GM19238 (cell line): ENCODE results near the gene ERVH48-1.
A peak's percentile ranks its signal among the peaks of the same experiment; 100 is the strongest.
"Not testable (repeated sequence)": the region's sequence is repeated elsewhere in the genome, so short reads cannot be mapped to it uniquely, and the experiment has no call there.

Experiments used
- DNase-seq: peaks from one replicate; pipeline ENCODE4 v3.0.0; 2011; ENCODE audit warnings: low spot score; ENCODE audit not compliant: insufficient read length

Gene ERVH48-1

DNA sequence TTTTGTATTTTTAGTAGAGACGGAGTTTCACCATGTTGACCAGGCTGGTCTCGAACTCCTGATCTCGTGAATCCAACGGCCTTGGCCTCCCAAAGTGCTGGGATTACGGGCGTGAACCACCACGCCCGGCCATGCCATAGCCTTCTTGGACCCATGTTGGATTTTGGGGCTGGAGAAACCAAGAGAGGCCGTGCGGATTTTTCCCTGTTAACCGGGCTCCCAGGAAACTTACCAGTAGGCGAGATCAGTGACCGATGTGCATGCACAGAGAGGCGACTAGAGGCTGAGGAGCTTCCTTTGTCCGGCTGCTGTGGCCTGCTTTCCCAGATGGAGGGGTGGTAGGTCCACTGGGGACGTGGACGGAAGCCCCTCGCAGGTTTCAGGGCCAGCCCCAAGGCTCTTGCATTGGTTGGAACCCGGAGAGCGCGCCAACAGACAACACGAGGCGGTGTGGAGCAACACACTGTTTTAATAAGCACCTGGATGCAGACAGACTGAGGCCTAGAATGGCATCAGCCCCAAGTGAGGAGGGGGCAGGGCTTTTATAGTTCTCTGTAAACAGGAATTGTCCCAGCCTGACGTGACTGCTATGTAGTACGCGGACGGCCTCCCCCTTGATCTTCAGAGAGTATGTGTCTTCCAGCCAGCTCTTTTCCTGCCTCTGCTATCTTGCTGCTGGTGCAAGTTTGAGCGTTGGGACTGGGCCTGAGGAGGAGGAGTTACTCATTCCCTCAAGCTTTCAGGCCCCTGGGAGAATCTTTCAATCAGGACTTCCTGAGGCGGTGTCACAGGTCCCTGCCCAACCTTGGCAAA is at the start of gene ERVH48-1:
Gene ERVH48-1, minus strand, starts transcription at position 517 of the 813 bp plus-strand sequence. CDS start 6,624 bp downstream, outside the sequence.
- DNase-seq = no peak

DNA sequence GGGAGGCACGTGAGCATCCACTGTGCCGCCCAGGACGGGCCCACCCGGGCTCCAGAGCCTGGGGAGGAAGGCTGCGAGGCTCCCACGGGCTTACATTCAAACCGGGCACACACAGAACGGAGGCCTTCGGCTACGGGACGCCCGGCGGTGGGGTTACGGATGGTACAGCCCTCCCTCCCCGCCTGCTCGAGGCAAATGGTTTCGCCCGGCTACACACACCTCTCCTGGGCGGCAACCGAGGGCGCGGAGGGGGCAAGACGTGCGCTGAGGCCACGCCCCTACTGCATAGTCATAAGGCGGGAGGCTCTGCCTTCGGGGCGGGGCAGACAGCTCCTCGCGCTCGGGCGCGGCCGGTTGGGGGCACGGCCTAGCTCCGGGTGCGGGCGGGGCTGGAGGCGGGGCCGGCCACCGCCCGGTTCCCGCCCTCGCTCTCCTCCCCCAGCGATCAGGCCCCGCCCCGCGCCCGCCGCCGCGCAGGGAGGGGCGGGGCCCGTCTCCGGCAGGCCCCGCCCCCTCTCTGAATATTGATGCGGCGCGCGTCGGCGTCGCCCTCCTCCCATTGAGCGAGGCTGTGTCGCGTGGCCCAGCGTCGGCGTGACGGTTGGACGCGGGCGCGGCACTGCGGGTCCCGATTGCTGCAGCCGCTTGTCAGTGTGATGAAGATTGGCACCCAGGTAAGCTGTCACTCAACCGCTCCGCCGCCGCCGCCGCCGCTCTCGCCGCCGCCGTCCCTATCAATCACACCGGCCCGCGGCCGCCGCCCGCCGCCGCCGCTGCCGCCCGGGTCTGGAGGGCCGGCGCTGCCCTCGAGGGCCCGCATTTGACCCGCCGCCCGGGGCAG is 48.8 kb upstream of the ERVH48-1 start, which contains the start of gene PKNOX1:
Gene PKNOX1, plus strand, starts transcription at position 572 of the 841 bp plus-strand sequence. CDS start 29,820 bp downstream, outside the sequence.
- peak; percentile 97 for DNase-seq

DNA sequence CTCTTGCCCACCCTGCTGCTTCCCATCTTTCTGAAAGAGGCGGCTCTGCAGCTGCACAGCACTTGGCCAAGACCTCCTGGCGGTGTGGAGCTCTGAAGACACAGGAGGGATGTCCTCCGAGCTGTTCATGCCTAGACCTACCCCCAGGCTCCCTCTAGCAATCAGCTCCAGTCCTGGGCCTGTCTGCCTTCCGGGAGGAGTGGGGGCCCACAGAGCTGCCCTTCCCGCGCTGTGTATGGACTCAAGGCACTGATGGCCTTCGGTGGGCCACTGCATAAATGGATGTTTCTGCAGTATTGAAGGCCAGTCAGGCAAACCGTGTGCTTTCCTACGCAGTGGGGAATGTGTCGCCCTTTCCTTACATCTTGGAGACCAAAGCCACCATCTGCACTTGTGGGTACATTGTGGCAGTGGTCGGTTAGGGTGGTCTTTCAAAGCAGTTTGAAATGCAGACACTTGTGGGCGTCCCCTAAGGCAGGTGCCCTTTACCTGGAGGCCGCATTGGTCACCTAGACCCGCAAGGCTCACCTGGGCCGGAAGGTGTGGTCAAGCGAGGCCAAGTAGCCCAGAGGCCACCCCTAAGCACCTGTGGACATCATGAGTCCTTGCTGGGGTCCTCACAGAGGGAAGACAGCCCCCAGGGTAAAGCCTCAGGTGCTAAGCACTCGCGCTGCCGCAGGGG is 48.0 kb upstream of the ERVH48-1 start:
- no peak for DNase-seq

DNA sequence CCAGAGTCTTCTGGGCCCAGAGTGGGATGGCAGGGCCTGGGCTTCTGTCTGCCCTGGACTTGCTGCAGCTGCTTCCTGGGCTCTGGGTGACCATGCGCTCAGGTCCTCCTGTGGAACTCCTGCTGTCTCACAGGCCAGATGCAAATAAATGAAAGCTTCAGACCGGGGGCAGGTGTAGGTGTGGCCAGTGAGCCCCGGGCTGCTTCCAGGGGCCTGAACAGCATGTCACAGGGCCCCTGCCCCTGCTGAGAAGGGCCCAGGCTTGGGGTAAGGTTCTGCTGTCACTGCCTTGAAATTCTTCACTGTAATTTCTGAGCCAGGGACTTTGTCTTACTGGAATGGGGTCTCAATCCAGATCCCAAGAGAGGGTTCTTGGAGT is 46.5 kb upstream of the ERVH48-1 start:
- DNase-seq = no peak

DNA sequence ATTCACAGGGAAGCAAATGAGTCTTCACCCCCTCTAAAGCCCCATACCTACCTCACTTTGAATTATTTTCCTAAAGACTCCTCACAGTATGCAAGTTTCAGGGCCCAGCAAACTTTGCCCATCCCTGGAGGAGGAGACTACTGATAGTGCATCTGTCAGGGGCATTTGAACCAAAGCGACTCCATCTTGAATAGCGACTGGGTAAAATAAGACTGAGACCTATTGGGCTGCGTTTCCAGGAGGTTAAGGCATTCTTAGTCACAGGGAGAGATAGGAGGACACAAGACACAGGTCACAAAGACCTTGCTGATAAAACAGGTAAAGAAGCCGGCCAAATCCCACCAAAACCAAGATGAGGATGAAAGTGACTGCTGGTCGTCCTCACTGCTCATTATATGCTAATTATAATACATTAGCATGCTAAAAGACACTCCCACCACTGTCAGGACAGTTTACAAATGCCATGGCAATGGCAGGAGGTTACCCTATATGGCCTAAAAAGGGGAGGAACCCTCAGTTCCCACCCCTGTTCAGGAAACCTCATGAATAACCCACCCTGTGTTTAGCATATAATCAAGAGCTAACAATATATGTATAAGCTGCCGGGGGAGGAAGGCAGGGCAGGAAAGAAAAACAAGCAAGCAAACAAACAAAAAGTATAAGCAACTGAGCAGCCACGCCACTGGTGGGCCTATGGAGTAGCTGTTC is 45.7 kb upstream of the ERVH48-1 start:
- DNase-seq = no peak

DNA sequence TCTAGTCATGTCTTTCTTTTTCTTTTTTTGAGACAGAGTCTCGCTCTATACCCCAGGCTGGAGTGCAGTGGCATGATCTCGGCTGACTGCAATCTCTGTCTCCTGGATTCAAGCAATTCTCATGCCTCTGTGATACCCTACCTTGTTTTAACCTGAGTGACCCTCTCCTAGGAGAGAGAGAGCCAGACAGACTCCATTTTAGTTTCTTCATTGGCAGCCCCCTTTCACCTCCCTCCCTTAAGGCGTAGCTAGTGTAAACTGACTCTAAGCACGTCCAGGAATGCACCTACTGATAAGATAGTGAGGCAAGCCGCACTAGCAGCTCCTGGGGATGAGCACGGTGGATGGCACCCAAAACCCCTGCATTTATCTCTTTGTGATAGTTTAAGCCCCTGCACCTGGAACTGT is 43.8 kb upstream of the ERVH48-1 start:
- DNase-seq = no peak

DNA sequence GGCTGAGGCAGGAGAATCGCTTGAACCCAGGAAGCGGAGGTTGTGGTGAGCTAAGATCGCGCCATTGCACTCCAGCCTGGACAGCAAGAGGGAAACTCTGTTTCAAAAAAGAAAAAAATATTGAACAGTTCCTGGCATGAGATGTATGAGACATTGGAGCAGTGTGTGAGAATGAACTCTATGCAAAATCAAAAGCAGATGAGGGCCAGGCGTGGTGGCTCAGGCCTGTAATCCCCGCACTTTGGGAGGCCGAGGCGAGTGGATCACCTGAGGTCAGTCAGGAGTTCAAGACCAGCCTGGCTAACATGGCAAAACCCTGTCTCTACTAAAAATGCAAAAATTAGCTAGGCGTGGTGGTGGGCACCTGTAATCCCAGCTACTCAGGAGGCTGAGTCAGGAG is 42.2 kb upstream of the ERVH48-1 start:
- not testable (repeated sequence) for DNase-seq

DNA sequence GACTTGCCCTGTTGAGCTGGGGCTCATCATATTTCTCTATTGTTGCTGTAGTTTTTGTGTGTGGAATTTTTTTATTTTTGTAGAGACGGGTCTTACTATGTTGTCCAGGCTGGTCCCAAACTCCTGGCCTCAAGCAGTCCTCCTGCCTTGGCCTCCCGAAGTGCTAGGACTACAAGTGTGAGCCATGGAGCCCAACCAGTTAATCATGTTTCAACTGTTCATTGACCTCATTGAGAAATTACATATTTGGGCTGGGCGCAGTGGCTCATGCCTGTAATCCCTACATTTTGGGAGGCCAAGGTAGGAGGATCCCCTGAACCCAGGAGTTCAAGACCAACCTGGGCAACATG is 39.8 kb upstream of the ERVH48-1 start:
- DNase-seq = no peak

DNA sequence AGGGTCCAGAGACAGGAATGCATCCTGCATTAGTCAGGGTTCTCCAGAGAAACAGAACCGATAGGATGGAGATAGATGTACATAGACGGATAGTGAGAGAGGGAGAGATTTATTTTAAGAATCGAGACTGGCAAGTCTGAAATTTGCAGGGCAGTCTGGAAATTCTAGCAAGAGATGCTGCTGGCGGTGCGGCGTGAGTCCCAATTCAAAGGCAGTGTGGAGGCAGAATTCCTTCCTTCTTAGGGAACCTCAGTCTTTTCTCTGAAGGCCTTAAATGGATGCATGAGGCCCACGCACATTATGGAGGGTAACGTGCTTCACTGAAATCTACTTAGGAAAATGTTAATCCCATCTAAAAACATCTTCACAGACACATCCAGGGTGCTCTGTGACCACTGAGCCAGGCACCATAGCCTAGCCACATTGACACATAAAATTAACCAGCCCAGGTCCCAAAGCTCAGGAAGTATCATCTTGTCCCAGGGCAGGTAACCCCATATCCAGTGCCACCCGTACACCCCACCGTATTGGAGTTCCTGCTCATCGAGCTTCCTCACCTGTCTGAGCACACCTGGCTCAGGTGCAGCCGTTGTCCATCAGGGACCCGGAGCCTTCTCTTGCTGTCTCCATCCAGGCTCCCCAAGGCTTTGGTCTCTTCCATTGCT is 39.2 kb upstream of the ERVH48-1 start:
- no peak for DNase-seq

DNA sequence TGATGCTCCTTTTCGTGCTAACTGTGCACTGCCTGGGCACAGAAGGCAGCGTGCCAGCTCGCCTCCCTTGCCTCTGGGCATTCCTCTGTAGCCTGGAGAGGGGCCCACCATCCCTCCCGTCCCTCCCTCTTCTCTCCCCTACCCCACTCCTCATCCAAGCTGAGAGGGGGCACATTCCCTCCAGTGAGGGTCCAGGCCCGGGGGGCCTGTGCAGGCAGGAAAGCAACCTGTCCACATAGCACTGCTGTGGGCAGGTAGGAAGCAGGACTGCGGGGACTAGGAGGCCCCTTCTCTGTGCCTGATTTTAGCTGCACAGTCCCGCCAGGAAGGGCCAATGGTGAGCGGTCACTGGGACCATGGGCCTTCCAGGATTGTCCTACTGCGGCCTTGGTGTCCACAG is 38.7 kb upstream of the ERVH48-1 start:
- no peak for DNase-seq

DNA sequence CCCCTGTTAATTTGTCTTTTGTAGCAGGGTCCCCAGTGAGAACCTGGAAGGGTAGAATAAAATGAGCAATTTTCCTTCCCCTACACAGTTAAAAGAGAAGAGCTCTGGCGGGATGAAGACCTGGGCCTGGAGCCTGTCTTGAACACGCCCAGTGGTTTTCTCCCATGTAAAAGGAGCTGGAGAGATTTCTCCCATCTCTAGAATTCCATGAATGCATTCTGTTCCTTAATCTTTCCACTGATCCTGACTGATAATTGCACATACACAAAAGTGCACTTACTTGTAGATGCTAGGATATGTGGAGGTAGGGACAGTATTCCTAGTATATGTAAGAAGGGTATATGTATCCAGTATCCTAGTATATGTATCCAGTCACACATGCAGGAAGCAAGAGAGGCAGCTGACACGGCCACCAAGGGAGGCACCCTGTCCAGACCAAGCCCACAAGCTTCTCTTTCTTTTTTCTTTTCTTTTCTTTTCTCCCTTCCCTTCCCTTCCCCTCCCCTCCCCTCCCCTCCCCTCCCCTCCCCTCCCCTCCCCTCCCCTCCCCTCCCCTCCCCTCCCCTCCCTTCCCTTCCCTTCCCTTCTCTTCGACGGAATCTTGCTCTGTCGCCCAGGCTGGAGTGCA is 37.1 kb upstream of the ERVH48-1 start:
- no peak for DNase-seq

DNA sequence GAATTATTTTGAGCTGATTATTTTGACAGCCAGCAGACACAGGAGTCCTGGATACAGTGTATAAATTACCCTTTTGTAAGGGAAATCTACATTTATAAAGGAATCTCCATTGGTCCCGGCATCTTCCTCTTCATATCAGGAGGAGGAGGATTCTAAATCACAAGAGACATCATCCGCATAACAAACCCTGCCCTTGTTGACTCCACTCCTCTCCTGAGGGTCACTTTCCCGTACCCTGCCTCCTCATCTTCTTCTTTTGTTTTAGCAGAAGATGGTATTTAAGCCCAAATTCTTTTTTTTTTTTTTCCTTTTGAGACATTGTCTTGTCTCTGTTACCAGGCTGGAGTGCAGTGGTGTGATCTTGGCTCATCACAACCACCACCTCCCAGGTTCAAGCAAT is 34.3 kb upstream of the ERVH48-1 start:
- no peak for DNase-seq

DNA sequence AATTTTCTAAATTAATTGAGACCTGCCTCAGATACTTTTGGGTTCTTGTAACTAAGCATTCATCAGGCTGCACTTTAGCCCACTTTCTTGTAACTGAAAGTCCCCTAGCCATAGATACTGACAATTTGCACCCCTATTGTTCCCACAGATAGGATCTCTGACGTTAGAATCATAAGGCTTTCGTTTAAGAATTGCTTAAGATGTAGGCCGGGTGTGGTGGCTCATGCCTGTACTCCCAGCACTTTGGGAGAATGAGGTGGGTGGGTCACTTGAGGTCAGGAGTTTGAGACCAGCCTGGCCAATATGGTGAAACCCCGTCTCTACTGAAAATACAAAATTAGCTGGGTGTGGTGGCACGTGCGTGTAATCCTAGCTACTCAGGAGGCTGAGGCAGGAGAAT is 32.7 kb upstream of the ERVH48-1 start:
- DNase-seq = not testable (repeated sequence)

DNA sequence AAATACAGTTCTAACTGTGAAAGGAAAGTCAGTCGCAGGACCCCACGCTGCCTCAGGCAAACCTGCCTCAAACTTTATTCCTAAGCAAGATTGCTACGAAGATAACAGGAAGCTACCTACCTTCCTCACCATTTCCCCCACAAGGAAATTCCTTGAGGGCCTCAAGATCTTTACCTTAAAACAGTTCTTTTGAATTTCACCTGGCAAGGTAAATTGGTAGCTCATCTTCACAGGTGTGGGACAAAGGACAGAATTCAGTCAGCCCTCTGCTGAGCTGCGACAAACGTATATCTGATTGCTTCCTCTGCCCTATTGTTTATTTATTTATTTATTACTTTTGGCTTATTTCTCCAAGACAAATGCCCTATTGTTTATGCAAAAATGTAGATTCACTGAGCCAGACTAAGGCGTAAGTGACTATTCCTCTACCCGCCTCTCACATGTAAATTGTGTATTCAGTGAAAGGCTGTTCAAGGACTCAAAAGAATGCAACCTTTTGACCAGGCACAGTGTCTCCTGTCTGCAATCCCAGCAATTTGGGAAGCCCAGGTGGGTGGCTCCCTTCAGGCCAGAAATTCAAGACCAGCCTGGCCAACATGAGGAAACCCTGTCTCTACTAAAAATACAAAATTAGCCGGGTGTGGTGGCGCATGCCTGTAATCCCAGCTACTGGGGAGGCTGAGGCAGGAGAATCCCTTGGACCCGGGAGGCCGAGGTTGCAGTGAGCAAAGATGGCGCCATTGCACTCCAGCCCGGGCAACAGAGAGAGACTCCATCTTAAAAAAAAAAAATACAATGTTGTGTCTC is 31.6 kb upstream of the ERVH48-1 start:
- DNase-seq = no peak

DNA sequence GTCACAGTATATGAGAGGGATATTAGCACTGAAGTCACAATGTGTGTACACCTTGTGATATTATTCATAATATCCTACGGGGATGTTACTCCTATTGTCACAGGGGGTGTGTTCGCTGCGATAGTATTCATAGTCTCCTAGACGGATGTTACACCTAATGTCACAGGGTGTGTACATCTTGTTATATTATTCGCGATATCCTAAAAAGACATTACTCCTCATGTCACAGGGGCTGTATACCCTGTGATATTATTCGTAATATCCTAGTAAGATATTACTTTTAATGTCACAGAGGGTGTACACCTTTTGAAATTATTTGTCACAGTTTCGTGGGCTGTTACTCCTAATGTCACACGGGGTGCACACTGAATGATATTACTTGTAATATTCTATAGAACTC is 25.8 kb upstream of the ERVH48-1 start:
- DNase-seq = not testable (repeated sequence)

DNA sequence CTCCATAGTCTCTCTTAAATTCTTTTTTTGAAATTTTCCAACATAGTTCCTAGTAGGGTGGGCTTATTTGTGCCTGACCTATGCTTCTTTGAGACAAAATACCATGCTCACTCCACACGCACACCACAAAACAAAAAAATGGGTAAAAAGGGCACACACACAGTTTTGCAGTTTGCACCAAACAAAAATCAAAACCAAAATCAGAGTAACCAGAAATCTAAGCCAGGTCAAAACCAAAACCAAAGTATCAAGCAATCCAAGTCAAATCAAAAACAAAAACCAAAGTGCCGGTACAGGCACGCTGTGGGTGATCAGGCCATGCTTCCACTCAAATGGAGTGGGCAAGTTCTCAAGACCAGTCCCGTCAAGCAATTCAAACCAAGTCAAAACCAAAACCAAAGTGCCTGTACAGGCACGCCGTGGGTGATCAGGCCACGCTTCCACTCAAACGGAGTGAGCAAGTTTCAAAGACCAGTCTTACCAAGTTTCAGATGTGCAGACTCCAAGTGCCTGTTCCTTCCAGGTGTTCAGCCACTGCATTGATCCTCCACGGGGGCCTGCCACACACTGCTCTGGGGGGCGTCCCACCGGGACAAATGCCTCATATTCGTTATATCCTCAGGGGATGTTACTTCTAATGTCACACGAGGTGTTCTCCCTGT is 23.8 kb upstream of the ERVH48-1 start:
- not testable (repeated sequence) for DNase-seq

DNA sequence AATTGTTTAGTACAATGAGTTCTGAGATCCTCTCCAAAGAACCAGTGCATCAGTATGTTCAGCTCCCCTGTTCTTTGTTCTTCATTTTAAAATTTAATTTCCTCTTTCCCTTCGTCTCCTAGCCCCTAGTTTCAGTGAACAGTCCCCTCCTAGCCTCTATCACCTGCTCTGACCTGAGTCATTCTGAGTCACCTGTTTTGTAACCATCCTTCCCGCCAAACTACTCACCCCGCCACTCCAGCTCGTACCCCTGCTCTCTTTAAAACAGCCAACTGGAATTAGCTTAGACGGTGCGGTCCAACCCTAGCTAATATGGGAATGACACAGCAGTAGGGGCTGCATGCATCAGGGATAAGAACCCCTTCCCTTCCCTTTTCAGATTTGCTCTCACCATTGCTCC is 16.8 kb upstream of the ERVH48-1 start:
- DNase-seq = no peak

DNA sequence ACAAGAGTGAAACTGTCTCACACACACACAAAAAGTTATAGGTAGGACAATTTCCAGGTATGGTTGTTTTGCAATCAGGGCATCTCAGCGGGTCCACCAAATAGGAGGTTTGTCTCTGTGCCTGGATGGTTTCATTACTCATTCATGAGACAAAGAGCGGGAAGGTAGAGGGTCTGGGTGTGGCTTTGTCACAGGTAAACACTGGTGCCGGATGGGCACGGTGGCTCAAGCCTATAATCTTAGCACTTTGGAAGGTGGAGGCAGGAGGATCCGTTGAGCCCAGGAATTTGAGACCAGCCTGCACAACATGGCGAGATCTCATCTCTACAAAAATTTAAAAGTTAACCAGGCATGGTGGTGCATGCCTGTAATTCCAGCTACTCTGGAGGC is 16.3 kb upstream of the ERVH48-1 start:
- DNase-seq = no peak
